ENCODE results near the gene DAAM1.

The DAAM1 gene

GRCh38 chr14:59224341-59224740, 35.9 kb downstream of the DAAM1 start:
- DNase-seq: no peak

GRCh38 chr14:59225281-59225680, 36.8 kb downstream of the DAAM1 start:
- no peak for DNase-seq

- no peak for DNase-seq
Observed at GRCh38 chr14:59228421-59228820, 40.0 kb downstream of the DAAM1 start.

GRCh38 chr14:59229653-59230406, 41.4 kb downstream of the DAAM1 start:
- no peak for DNase-seq

- no peak for DNase-seq
Observed at GRCh38 chr14:59236195-59236594, 47.7 kb downstream of the DAAM1 start.

GRCh38 chr14:59238216-59238615, 49.7 kb downstream of the DAAM1 start:
- no peak for DNase-seq

- DNase-seq: no peak
Observed at GRCh38 chr14:59239022-59239421, 50.6 kb downstream of the DAAM1 start.

GRCh38 chr14:59240356-59240755, 51.9 kb downstream of the DAAM1 start:
- no peak for DNase-seq

- no peak for DNase-seq
Observed at GRCh38 chr14:59241121-59241520, 52.7 kb downstream of the DAAM1 start.

GRCh38 chr14:59243174-59243573, 54.7 kb downstream of the DAAM1 start:
- DNase-seq: no peak

GRCh38 chr14:59244581-59244980, 56.1 kb downstream of the DAAM1 start:
- no peak for DNase-seq

- no peak for DNase-seq
Observed at GRCh38 chr14:59245809-59246295, 57.4 kb downstream of the DAAM1 start.

GRCh38 chr14:59246566-59246965, 58.1 kb downstream of the DAAM1 start:
- DNase-seq: no peak

GRCh38 chr14:59247801-59248584, 59.5 kb downstream of the DAAM1 start:
- DNase-seq: no peak

GRCh38 chr14:59249029-59249428, 60.6 kb downstream of the DAAM1 start:
- no peak for DNase-seq

- no peak for DNase-seq
Observed at GRCh38 chr14:59251811-59252771, 63.6 kb downstream of the DAAM1 start.

- DNase-seq: no peak
Observed at GRCh38 chr14:59252772-59253500, 64.5 kb downstream of the DAAM1 start.

- DNase-seq: no peak
Observed at GRCh38 chr14:59253527-59253926, 65.1 kb downstream of the DAAM1 start.

GRCh38 chr14:59254146-59254910, 65.9 kb downstream of the DAAM1 start:
- DNase-seq: no peak

- DNase-seq: no peak
Observed at GRCh38 chr14:59254911-59255545, 66.6 kb downstream of the DAAM1 start.

GRCh38 chr14:59256331-59256730, 67.9 kb downstream of the DAAM1 start:
- no peak for DNase-seq
